GM20431 (cell line): Measurements from ENCODE around the gene PERM1.
"Not testable (repeated sequence)": the region's sequence is repeated elsewhere in the genome, so short reads cannot be mapped to it uniquely, and the experiment has no call there.

Source experiments
- in situ Hi-C: fragments of 300-500 bp; cut with MseI, MboI; formaldehyde crosslinking; loops from one replicate; pipeline ENCODE4 v1.15.0; 2020; ENCODE audit warnings: low sequenced_read_pairs; ENCODE audit not compliant: unreplicated experiment

The PERM1 gene, protein sequence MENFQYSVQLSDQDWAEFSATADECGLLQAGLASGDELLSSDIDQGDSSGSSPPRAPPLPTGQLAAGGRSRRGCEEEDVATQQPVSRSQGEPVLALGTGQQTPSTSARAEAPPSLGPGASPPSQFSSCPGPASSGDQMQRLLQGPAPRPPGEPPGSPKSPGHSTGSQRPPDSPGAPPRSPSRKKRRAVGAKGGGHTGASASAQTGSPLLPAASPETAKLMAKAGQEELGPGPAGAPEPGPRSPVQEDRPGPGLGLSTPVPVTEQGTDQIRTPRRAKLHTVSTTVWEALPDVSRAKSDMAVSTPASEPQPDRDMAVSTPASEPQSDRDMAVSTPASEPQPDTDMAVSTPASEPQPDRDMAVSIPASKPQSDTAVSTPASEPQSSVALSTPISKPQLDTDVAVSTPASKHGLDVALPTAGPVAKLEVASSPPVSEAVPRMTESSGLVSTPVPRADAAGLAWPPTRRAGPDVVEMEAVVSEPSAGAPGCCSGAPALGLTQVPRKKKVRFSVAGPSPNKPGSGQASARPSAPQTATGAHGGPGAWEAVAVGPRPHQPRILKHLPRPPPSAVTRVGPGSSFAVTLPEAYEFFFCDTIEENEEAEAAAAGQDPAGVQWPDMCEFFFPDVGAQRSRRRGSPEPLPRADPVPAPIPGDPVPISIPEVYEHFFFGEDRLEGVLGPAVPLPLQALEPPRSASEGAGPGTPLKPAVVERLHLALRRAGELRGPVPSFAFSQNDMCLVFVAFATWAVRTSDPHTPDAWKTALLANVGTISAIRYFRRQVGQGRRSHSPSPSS

DNA sequence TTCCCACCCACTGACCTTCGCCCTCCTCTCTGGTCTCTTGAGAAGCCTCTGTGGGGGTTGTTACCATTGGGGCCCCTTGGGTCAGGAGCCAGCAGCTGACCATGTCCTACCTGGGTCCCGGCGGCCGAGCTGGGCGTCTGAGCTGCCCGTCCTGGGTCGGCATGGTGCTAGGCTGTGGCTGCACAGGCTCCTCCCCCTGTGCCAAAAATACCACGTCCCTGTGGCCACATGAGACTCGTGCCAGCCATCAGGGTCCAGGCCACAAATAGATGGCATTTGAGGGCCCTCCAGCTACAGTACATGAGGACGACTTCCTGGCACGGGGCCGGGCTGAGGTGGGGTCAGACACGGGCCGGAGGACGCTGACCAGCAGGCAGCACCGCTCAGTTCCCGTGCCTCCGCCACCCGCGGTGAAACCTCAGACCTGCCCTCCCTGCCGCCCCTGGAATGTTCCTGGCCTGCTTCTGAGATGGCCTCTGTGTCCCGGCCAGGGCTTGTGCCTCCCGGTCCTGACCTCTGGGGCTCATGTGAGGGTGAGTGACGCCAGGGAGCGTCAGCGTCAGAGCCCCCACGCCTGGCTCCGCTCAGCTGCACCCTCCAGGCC is at the start of gene PERM1:
PERM1 (minus strand) TSS at position 139 of the 604 bp plus-strand sequence. CDS start 1,064 bp downstream, outside the sequence.
- in situ Hi-C loops, result no loop called here

DNA sequence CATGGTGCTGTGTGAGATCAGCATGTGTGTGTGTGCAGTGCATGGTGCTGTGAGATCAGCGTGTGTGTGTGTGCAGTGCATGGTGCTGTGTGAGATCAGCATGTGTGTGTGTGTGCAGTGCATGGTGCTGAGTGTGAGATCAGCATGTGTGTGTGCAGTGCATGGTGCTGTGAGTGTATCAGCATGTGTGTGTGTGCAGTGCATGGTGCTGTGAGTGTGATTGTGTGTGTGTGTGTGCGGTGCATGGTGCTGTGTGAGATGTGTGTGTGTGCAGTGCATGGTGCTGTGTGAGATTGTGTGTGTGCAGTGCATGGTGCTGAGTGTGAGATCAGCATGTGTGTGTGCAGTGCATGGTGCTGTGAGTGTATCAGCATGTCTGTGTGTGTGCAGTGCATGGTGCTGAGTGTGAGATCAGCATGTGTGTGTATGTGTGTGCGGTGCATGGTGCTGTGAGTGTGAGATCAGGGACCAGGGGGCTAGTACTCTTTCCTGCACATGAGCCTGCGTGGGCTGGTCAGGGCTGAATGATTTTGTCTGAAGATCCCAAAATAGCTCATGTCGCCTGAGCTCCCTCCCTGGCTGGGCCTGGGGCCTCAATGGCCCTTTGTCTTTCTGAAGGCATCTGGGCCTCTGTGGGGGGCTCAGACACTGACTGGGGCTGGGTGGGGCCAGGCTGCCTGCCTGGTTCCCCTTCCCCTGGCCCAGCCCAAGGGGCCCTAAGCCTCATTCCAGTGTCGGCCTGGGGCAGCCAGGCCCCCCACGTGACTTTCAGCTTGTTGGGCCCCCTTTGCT is 49.2 kb upstream of the PERM1 start:
- in situ Hi-C loops, result not testable (repeated sequence)

DNA sequence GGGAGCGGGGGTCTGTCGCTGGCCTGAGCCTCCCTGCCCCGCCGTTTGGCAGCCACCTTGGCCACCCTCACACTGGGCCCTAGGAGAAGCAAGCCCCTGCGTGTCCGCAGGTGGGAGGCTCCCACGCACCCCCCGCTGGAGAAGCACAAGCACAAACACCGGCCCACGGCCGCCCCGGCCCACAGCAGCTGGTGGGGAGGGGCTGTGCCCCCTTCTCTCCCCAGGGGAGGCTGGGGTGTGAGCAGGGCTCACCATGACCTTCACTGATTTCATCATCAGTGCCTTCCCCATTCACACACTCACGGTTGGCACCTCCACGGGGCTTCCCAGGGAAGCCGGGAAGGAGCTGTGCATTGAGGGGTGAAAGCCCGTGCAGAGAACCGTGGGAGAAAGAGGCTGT is 45.9 kb upstream of the PERM1 start:
- in situ Hi-C loops, result no loop called here

DNA sequence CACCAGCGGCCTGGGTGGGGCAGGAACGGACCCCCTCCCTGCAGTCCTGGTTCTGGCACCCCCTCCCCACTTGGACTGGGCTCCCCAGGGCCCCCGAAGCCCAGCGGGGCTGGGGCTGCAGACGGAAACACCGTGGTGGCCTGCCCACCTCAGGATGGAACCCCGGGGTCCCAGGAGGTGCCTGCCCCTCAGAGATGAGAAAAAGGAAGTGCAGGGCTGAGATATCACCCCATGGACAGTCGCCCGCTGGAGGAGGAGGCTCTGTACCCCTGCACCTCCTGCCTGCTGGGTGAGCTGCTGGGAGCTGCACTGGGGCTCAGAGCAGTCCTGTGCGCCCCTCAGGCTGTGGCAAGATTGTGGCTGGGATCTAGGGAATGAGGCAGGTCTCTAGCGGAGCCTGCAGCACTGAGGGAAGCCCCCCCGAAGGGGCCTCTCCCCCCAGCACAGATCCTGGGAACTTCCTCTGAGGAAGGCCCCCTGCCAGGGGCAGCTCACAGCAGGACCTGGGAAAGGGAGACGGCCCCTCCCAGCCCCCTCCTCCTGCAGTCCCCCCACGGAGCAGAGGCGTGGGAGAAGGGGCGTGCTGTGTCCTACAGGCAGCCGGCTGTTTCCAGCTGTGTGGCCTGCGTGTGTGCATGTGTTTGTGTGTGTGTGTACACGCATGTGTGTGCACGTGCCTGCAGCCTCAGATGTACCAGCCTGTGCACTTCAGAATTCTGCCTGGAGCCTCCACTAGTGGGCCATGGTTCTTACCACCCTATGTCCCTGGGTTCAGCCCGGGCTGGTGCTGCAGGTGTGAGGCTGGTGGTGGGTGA is 44.9 kb upstream of the PERM1 start:
- in situ Hi-C loops, result no loop called here

DNA sequence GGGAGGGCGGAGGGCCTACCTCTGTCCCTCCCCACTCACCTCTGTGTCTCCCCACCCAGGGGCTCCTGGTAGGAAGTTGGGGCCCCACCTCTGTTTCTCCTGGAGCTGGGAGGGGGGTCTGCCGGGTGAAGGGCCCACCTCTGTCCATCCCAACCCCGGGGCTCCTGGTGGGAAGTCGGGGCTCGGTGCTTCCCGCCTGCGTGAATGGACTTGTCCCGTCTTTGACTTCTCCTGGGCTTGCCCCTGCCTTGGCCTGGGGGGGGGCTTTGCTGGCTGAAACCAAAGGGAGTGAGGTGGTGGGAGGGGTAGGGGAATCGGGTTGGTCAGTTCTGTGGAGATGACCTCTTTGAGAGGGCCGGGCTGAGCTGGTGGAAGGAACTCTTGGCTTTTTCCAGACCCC is 43.8 kb upstream of the PERM1 start:
- in situ Hi-C loops, result no loop called here

DNA sequence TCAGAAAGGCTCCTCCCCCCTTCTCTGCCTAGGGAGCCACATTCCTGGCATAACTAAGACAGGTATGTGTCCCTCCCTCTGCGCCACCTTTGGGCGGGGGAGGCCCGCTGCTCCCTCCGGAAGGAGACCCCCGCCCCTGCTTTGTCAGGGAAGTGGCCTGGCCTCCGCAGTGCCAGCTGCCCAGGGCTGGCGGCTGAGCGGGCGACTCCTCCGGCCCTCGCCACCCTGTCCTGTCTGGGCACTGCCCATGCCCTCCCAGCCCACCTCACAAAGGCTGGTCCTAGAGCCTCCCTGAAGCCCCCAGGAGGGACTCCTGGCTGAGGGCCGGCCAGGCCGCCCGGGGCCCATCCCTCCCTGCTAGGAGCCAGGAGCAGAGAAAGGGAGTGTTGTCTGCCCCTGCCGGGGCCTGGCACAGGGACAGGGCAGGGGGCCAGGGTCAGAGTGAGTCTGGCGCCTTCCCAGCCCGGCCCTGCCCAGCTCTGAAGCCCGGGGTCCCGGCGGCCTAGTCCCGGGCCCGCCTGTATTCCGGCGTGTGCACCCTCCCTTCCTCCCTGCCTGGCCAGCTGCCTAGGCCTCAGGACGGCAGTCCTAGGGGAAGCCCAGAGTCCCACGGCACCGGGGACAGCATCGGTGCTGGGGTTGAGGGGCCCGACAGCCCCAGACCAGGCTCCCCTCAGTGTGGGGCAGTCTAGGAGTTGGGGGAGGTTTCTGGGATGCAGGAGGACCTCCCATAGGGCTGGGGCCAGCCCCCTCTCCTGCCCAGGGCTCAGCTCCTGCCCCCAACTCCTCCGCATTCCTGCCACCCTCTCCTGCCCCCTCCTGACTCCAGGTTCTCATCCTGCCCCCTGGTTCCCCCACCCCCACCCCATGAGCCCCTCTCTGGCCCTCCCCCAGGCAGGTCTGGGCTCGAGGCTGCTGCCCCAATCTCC is 43.1 kb upstream of the PERM1 start:
- in situ Hi-C loops, result no loop called here

DNA sequence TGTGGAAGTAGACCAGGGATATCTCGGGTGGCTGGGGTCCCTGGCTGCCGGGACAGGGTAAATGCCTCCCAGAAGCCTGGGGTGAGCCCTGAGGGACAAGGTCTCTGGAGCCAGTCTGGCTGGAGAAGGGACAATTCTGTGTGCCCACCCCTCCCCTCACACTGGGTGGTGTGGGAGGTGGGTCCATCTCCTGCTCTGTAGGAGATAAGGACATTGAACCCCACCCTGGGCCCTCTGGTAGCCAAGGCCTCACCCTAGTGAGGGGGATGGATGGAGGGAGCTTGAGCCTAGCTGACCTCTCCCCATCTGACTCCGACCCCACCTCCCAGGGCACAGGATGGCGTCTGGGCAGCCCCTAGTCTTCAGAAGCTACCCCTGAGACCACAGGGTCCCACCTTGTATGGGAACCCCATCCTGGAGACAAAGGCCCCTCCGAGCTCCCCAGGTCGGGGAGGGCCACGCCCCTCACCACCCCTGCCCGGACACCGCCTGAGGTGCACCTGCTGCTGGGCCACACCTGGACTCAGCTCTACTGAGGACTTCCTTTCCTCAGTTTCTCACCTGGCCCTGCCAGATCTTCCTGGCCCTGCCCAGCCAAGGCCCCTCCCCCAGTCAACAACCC is 42.4 kb upstream of the PERM1 start:
- in situ Hi-C loops, result no loop called here

DNA sequence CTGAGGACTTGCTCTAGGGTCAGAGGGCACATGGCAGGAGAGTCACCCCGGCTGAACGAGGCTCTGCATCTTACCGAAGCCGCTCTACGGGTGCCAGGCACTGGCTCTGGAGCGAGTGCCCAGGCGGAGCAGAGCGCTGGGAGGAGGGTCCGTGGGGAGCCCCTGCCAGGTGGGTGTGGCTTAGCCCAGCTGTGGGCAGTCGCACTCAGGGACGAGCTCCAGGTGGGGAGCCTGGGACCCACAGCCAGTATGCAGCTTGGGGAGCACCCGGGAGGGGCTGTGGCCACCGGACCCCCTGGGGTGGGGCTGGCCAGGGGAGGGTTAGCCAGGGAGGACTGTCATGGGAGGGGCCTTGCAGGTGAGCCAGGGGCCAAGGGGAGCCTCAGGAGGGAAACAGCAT is 41.8 kb upstream of the PERM1 start:
- in situ Hi-C loops, result no loop called here

DNA sequence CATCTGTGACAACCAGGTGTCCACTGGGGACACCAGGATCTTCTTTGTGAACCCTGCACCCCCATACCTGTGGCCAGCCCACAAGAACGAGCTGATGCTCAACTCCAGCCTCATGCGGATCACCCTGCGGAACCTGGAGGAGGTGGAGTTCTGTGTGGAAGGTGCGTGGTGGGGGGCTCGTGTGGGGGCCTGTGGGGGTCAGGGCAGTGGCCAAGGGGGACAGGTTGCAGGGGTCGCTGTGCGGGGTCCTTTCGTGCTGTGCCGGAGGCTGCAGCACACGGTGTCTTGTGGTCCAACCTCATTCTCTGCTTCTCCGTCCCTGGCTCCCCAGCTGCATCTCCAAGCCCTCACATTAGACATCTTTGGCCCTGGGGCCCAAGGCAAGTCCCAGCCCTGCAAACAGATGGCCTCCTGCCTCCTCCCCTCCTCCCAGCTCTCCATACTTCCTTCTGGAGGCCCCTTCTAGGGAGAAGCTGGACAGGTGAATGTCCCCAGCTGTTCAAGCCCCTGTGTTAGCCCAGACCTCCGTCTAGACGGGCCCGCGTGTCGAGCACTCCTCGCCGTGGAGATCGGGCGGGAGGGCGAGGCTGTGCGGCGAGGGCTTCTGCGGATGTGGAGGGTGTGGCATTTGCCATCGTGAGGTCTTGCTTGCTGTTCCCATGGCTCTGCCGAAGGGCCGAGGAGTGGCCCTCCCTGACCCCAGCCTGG is 40.6 kb upstream of the PERM1 start:
- in situ Hi-C loops, result no loop called here

DNA sequence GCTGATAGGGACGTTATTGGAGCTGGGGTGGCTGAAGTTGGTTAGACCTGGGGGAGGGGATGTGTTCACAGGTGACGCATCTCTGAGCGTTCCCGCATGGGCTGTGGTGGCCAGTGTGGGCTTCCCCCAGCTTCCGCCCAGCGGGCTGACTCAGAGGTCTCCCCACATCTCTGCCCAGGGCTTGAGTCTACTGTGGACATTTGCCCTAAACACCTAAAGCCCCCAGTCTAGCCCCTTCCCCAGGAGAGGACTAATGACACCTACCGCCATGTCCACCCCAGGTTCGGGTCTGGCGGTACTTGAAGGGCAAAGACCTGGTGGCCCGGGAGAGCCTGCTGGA is 40.0 kb upstream of the PERM1 start:
- in situ Hi-C loops, result no loop called here

DNA sequence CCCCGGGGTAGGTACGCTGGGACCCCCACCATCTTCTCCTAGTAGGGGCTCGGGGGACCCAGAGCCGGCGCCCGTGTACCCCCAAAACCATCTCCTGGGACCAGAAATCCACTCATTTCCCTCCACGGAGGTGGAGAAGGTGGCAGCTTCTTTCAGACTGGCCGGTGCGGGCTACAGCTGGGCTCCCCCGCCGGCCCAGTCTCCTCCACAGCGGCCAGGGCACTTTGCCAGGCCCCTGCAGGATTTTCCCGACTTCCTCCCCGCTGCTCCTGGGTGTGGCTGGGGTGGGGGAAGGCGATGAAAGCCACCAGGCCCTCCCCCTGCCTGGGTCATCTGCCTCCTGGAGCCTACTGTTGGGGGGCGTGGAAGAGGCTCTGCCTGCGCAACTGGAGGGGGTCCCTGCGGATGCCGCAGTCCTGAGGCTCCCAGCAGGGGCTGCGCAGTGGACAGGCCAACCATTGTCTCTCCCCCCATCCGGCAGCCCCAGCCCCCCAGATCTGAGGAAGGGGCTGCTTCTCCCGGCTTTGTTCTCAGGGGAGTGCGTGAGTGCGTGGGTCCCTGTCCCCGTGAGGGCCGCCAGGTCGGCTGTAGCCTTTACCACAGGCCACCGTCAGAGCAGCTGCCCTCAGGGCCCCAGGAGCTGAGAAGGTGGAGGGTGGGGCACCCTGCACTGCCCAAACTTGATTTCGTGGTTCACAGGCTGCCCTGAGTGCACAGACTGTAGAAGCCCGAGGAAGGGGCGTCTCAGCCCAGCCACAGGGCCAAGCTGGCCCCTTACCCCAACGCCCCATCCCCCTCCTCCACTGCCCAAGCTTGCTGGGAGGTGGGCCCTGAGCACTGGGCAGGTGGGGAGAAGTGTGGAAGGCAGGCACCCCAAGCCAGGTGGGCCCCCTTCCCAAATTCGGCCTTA is 39.4 kb upstream of the PERM1 start:
- in situ Hi-C loops, result no loop called here

DNA sequence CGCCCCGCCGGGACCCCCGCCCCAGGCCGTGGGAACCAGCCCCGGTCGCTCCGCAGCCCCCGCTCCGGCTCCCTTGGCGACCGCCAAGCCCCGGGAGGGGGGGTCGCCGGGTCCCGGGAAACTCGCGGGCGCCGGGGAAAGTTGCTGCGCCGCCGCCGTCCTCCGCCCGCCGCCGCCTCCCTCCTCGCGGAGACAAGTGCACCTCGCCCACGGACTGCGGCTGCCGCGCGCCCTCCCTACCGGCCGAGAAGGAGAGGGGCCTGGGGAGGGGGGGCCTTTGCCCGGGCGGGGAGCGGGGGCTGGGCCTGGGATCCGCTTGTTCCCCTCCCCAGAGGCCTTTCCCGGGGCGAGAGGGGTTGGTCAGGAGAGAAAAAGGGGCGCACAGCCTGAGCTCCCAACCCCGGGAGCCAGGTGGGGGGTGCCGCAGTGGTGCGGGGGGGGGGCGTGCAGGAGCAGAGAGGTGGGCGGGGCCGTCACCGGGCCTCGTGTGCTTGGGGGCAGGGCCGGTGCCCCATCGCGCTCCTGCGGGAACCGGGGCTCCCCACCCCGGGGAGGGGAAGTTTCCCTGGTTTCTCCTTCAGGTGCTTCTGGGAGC is 38.6 kb upstream of the PERM1 start:
- in situ Hi-C loops, result no loop called here

DNA sequence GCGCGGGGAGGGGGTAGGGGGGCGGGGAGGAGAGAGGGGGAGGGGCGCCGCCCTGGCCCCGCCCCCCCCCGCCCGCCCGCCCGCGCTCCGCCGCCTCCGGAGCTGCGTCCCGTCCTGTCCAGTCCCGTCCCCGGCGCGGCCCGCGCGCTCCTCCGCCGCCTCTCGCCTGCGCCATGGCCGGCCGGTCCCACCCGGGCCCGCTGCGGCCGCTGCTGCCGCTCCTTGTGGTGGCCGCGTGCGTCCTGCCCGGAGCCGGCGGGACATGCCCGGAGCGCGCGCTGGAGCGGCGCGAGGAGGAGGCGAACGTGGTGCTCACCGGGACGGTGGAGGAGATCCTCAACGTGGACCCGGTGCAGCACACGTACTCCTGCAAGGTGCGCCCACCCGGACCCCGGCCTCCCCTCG is 38.1 kb upstream of the PERM1 start, which contains the start of gene AGRN:
AGRN (plus strand) TSS at position 121 of the 405 bp plus-strand sequence; CDS start at position 174, 53 bp downstream.
- in situ Hi-C loops, result no loop called here

DNA sequence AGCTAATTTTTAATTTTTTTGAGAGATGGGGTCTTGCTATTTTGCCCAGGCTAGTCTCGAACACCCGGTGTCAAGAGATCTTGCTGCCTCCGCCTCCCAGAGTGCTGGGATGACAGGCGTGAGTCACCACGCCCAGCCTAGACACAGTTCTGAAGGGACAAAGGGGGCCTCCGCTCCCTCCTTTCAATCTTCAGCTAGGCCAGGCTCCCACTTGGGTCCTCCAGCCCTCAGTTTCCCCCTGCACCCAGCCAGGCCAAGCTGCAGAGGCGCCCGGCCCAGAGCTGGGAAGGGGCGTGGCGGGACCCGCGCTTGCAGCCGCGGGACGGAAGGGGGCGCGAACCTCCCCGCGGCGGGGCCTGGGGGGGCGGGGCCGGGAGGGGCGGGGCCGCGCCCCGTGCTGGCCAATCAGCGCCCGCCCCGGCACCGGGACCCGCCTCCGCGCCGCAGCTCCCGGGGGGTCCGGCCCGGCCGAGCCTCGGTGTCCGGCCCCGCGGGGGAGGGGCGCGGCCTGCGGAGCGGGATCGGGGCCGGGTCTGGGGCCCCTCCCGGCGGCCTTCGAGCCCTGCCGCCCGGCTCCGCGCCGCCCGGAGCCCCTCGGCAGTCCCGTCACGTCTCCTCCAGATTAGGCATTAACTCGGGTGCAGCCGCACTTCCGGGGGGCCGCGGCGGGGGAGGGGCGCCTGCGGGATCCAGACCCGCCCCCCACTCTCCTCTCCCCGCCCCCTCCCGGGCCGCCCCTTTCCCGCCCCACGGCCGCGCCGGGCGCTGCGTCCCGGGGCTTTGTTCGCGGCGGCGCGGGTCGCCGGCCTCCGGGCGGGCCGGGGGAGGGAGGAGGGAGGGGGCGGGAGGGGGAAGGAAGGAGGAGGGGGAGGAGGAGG is 37.5 kb upstream of the PERM1 start:
- in situ Hi-C loops, result no loop called here

DNA sequence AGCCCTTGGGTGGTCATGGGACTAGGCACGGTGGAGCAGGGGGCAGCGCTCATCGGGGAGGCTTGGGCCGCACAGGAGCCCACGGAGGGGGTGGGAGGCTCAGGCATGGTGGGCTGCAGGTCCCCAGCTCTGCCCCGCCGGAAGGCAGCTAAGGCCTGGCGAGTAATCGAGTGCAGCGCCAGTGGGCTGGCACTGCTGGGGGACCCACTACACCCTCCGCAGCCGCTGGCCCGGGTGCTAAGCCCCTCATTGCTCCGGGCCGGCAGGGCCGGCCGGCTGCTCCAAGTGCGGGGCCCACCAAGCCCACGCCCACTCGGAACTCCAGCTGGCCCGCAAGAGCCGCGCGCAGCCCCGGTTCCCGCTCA is 36.4 kb upstream of the PERM1 start:
- in situ Hi-C loops, result not testable (repeated sequence)
